Activated CD8-positive, alpha-beta memory T cell treated with anti-CD3 and anti-CD28 coated beads, Interleukin-2, amount 50 U/mL, for 1 hour (primary cell): ENCODE data around the gene NXPE2.
"Not testable (repeated sequence)": the region's sequence is repeated elsewhere in the genome, so short reads cannot be mapped to it uniquely, and the experiment has no call there.

Source experiments
- DNase-seq: peaks from one replicate; pipeline ENCODE4 v3.0.0-alpha.2; 2020; ENCODE audit errors: extremely low read depth

The NXPE2 gene

DNA sequence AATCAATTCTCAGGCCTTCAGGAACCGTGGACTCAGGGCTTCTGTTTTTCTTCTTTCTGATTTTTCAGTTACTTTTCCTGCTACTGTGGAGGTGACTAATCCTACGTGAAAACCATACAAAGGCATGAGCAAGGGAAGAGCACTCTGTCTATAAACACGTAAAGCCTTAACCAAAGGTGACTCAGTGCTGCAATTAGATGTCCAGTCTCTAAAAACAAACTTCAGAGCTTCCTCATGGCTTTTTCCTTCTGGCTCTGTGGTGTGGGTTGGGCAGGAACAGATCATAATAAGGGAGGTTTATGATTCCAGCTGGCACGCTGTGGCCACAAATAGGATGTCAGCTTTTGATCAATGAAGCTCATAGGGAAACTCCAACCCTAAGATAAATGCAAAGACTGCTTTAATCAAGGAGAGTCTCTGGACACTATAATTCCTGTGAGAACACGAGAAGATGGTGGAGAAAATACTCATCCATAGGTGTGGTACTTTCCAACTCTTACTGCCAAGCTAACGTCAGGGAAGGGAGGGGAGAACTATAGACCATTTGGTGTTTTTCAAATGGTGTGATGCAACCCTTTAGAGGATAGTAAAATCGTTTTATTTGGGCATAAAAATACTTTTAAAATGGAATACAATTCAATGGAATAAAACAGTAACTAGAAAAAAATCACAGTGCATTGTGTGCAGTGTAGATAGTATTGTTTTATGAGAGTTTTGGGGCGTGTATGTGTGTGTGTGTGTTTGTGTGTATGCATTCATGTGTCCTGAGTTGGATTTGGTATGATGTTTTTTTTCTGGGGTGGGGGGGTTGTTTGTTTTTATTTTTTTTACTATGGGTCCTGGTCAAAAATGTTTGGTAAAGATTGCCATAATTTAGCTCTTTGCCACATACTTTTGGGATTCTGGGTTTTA lies at the start of gene NXPE2:
Gene NXPE2, plus strand, starts transcription at position 403 of the 912 bp plus-strand sequence. Its CDS starts 49 bp downstream, at position 452.
- DNase-seq, result no peak

DNA sequence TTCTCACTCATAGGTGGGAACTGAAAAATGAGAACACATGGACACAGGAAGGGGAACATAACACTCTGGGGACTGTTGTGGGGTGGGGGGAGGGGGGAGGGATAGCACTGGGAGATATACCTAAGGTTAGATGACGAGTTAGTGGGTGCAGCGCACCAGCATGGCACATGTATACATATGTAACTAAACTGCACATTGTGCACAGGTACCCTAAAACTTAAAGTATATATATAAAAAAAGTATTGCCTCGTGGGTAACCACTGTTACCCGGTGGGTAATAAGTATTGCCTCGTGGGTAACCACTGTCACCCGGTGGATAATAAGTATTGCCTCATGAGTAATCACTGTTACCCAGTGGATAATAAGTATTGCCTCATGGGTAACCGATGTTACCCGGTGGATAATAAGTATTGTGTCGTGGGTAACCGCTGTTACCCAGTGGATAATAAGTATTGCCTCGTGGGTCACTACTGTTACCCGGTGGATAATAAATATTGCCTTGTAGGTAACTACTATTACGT lies 46.8 kb upstream of the NXPE2 start:
- DNase-seq, result not testable (repeated sequence)

GRCh38 chr11:114639440-114639839 lies 38.9 kb upstream of the NXPE2 start:
- not testable (repeated sequence) for DNase-seq

DNA sequence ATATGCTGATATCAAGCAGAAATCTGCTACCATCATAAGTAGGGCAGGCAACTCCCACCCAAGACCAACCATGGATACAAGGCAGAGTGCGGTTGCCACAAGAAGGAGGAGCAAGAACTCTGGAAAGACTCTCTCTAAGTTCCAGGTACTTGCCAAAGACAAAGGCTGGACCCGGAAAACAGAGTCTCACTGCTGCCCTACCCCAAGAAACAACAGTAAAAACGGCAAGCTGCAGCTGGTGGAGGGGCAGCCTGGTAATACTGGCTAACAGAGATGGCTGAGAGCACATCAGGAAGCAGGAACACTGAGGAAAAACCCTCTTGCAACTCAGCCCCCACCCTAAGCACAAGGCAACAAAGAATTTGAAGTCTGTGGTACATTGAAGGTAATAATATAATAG lies 27.7 kb upstream of the NXPE2 start:
- DNase-seq, result no peak

DNA sequence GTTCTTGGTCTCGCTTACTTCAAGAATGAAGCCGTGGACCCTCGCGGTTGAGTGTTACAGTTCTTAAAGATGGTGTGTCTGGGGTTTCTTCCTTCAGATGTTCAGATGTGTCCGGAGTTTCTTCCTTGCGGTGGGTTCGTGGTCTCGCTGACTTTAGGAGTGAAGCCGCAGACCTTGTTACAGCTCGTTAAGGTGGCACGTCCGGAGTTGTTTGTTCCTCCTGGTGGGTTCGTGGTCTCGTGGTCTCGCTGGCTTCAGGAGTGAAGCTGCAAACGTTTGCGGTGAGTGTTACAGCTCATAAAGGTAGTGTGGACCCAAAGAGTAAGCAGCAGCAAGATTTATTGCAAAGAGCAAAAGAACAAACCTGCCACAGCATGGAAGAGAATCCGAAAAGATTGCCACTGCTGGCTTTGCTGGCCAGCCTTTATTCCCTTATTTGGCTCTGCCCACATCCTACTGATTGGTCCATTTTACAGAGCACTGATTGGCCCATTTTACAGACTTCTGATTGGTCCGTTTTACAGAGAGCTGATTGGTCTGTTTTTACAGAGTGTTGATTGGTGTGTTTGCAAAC lies 27.1 kb upstream of the NXPE2 start:
- no peak for DNase-seq

- no peak for DNase-seq
Measured at GRCh38 chr11:114653148-114653547, 25.2 kb upstream of the NXPE2 start.

DNA sequence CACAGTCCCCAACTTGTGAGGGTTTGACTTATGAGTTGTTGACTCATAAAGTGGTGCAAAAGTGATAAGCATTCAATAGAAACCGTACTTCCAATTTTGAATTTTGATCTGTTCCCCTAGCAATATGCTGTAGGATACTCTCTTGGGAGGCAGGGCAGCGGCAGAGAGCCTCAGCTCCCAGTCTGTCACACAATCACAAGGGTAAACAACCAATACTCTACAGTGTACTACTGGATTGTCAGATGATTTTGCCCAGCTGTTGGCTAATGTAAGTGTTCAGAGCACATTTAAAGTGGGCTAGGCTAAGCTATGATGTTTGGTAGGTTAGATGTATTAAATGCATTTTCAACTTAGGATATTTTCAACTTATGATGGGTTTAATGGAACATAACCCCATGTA lies 13.7 kb upstream of the NXPE2 start:
- no peak for DNase-seq

- DNase-seq, result no peak
Measured at GRCh38 chr11:114666760-114667159, 11.6 kb upstream of the NXPE2 start.

DNA sequence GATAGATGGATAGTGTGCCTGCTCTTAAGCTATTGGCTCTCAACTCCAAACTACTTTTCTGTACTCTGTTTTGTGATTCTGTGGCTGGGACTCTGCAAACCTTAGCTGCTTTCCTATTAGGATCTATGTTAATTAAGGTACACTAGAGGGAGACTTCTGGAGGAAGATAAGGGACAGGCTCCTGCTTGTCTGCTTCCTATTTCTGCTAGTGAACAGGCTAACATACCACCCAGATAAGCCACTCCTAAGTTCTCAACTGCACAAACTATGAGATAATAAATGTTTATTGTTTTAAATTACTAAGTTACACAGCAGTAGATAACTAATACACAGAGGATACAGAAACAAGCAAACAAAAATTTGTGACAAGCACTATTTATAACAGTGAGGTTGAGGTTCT lies 10.2 kb upstream of the NXPE2 start:
- DNase-seq, result no peak

GRCh38 chr11:114673661-114674060 lies 4.7 kb upstream of the NXPE2 start:
- DNase-seq, result no peak

GRCh38 chr11:114679505-114679904 lies 1.2 kb downstream of the NXPE2 start:
- no peak for DNase-seq

GRCh38 chr11:114683007-114683406 lies 4.7 kb downstream of the NXPE2 start:
- DNase-seq, result no peak

DNA sequence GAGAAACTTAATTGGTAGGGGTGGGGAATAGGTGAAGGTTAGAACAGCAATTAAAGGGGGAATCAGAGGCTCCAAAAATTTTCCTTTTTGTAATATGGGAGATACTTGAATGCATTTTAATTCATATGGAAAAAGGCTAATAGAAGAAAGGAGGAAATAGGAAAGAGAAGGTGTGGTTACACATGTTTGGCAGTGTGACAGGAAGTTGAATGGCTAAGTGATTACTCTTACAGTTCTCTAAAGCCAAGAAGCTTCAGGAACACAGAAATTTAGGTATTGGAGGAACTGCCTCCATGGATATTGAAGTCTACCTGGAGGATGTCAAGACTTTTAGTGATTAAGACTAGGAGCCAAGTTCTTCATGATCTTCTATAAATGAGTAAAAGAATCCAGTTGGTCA lies 6.3 kb downstream of the NXPE2 start:
- no peak for DNase-seq

- DNase-seq, result no peak
Measured at GRCh38 chr11:114685097-114685496, 6.8 kb downstream of the NXPE2 start.

GRCh38 chr11:114705280-114706024 lies 27.1 kb downstream of the NXPE2 start:
- DNase-seq, result no peak

DNA sequence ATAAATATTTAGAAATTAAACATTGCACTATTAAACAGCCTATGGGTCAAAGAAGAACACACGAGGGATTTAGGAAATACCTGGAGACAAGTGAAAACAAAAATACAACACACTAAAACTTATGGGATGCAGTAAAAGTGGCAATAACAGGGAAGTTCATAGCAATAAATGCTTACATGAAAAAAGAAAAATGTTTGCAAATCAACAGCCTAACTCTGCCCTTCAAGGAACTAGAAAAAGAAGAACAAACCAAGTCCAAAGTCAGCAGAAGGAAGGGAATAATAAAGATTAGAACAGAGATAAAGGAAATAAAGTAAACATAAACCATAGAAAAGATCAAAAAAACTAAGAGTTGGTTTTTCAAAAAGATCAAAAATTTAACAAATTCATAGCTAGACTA lies 31.6 kb downstream of the NXPE2 start:
- DNase-seq, result no peak

DNA sequence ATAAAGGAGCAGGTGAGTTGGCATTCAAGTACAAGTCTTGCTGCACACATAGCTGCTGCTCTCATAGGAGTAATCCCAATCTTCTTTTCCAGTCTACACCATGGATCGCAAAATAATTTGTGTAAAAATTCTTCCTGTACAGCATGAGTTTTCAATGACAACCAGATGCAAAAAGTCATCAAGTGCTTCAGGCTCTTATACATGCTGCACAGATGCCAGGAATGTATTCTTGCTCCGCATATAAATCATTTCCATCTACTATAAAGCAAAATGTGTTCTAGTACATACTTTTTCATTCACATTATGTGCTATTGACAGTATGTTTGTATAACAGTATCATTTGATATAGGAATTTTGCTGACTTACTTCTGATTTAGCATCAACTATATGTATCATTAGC lies 35.4 kb downstream of the NXPE2 start:
- no peak for DNase-seq

GRCh38 chr11:114719562-114719961 lies 41.2 kb downstream of the NXPE2 start:
- DNase-seq, result no peak

DNA sequence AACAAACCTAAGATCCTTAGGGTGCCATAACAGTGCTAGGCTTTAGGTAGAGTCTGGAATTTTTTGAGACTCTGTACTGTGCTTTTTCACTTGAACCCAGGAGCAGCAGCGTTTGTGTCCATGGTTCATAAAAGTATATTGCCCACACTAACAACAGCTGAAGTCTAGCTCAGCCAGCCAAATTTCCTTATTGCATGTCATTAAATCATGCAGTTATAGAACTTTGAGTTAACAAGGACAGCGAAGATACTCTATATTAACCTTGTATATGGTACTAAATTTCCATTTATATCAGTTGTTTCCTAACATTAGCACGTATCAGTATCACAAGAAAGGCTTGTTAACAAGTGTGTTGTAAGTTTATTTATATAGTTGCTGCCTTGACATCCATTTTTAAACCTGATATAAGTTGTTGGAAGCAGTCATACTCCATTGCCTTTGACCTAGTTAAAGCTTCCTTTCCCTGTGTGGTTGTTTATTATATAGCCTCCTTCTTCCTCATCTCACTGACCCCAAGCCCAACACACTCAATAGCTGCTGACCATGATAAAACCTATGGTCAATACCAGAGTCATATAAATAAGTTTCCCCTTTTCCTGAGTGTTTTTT lies 46.7 kb downstream of the NXPE2 start:
- no peak for DNase-seq

DNA sequence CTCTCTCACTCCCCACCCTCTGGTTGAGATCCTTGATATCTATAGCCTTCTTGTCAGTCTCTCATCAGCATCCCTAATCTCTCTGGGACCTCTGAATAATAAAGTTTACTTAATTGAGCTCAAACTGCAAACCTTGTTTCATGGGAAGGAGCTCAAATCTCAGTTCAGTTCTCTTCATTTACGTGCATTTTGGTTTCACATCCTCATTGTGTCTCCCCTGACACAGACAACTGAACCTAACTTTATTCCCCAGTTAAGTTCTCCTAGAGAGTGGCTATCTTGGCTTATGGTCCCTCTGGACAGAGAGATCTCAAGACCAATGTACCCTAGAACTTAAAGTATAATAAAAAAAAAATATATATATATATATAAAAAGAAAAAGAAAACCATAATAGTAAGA lies 47.3 kb downstream of the NXPE2 start:
- no peak for DNase-seq

GRCh38 chr11:114736806-114737205 lies 58.5 kb downstream of the NXPE2 start:
- no peak for DNase-seq

DNA sequence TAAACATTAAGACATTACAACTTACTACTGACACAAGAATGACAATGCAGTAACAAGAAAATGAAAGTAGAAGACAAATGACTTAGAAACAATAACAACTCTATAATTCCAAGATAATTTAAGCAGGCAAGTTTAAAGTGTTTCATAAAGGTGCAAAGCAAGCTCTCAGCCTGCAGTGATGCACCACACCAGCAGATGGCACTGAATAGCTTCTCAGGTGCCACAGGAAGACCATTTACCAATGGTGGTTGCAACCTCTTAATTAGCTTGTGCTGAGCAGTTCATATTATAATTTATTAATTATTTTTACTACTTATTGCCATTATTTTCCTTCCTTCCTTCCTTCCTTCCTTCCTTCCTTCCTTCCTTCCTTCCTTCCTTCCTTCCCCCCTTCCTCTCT lies 60.6 kb downstream of the NXPE2 start:
- no peak for DNase-seq
